Spleen (tissue), 11 donors: ENCODE measurements around the gene MFSD6L. TPM values are rescaled to one million over a fixed set of nuclear protein-coding genes. Genes with fewer than 3 reads are reported as not detected.

Experiments
- DNase-seq: peaks from one replicate; pipeline ENCODE4 v3.0.0-alpha.2; 2020
- H3K27ac ChIP-seq, 8 donors: fragments of 200-600 bp; sonication (generic) in 7 of 8; 1 replicate in 4 of 8; 2 replicates in 4 of 8; pipeline versions ENCODE4 v1.5.0 to v1.8.0; 2016 to 2021; ENCODE audit warnings: inconsistent platforms in 4 of 8, mild to moderate bottlenecking in 4 of 8, moderate library complexity in 1 of 8
- H3K27me3 ChIP-seq, 7 donors: fragments of 200-600 bp; sonication (generic) in 6 of 7; replicated peaks in 1 of 7; 1 replicate in 4 of 7; 2 replicates in 3 of 7; pipeline versions ENCODE4 v1.5.0 to v1.8.0; 2016 to 2021; ENCODE audit warnings: inconsistent platforms in 3 of 7, mild to moderate bottlenecking in 1 of 7
- H3K36me3 ChIP-seq, 6 donors: fragments of 200-600 bp; sonication (generic) in 5 of 6; 1 replicate in 4 of 6; 2 replicates in 2 of 6; pipeline versions ENCODE4 v1.5.0 to v1.8.0; 2016 to 2021; ENCODE audit warnings: inconsistent platforms in 2 of 6
- H3K4me1 ChIP-seq, 6 donors: fragments of 200-600 bp; sonication (generic) in 5 of 6; 1 replicate in 3 of 6; 2 replicates in 3 of 6; pipeline versions ENCODE4 v1.5.0 to v1.8.0; 2016 to 2021; ENCODE audit warnings: inconsistent platforms in 3 of 6
- H3K4me3 ChIP-seq, 8 donors: fragments of 200-600 bp; sonication (generic) in 7 of 8; 1 replicate in 4 of 8; 2 replicates in 4 of 8; pipeline versions ENCODE4 v1.5.0 to v1.8.0; 2016 to 2021; ENCODE audit warnings: inconsistent platforms in 4 of 8, mild to moderate bottlenecking in 4 of 8, moderate library complexity in 2 of 8
- H3K9me3 ChIP-seq, 8 donors: fragments of 200-600 bp; sonication (generic) in 7 of 8; 1 replicate in 4 of 8; 2 replicates in 4 of 8; pipeline versions ENCODE4 v1.5.0 to v1.8.0; 2016 to 2021; ENCODE audit warnings: inconsistent platforms in 4 of 8
- POLR2A ChIP-seq, 3 donors: fragments of 450-650 bp; IDR thresholded peaks; one replicate each; pipeline ENCODE4 v1.5.1; 2017; ENCODE audit warnings: antibody characterized with exemption in 3 of 3, mild to moderate bottlenecking in 1 of 3
- POLR2AphosphoS5 ChIP-seq, 3 donors: sonication (generic); formaldehyde crosslinking; IDR thresholded peaks; one replicate each; pipeline ENCODE4 v1.5.1; 2017; ENCODE audit warnings: antibody characterized with exemption in 3 of 3
- WGBS, 5 donors: extraction: QIAGEN DNeasy Blood & Tissue Kit in 3 of 5; methylation state at CpG; one replicate each; pipeline versions ENCODE4 v1.1.5 to v1.1.7; 2013 to 2018; 5-methylcytosine and 5-hydroxymethylcytosine counted together
- intact Hi-C: fragments of 100-400 bp; cut with DNase I; formaldehyde crosslinking; loops from one replicate; pipeline ENCODE4 v1.15.0; 2023; ENCODE audit warnings: low total_unique reads
- polyA plus RNA-seq, 3 donors: library from polyadenylated mRNA; stranded (reverse); fragments of 200-250 nt; gene quantifications; one replicate each; pipeline ENCODE4 v1.2.1, GENCODE V29; 2013
- total RNA-seq, 7 donors: library from RNA; depleted of rRNA in 3 of 7; stranded (reverse); fragments of >200 nt in 3 of 7; fragmentation: NEBNext Ultra II Directional in 4 of 7; extraction: Animal tissue kit (Norgen Biotek cat#: 25700) in 4 of 7; gene quantifications; one replicate each; pipeline versions ENCODE4 v1.1.0 to v1.2.1, GENCODE V29; 2016 to 2021
- TF ChIP-seq, protein P1 (sequence below), 11 experiments: fragments of 200-600 bp in 7 of 11; fragments of 450-650 bp in 4 of 11; sonication (generic) in 4 of 11; IDR thresholded peaks in 8 of 11; conservative IDR thresholded peaks in 3 of 11; 1 replicate in 7 of 11; 2 replicates in 4 of 11; pipeline versions ENCODE4 v1.4.0 to v1.8.0; 2016 to 2021; ENCODE audit warnings: antibody characterized with exemption in 11 of 11, inconsistent platforms in 4 of 11, mild to moderate bottlenecking in 1 of 11
- donor health status: healthy with polysubstance abuse.
- donor health status: DM: no; HTN: no; CAD: no; lungs with moderate emphysema.
- donor health status: DM: no; HTN: no; CAD: no.
- donor health status: Bipolar disorder and iron deficiency.
- donor health status: healthy.
- donor health status: DM: no; HTN: no; CAD: no.
- donor health status: DM: yes; HTN: yes; CAD: no.

MFSD6L gene
- total and polyA plus RNA-seq, 10 donors, result 0.12 to 1.0 (median 0.37) TPM

DNA sequence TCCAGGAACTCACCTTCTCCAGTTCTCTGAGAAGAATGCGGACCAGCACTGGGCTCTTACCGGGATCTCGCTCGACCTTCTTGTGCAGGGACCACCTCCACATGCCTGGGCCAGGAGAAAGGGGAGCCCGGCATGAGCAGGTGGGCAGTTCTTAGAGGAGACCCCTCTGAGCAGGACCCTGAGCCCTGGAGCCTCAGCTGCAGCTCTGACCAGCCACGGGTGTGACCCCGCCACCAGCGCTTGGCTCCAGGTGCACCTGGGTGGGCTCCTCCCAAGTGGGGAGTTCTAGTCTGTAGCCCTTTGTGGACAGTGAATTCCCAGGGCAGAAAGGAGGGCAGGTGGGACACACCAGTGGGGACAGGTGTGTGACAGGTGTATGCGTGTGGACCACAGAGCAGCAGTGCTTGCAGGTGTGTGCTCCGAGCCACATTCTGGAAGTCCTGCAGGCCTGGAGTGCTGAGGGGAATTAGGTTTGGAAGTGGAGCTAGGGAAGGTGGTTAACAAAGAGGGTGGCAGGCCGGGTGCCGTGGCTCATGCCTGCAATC lies 39.5 kb upstream of the MFSD6L start:
- intact Hi-C loops, result no loop called here
- peaks cover 0 to 12% (median 0%) of the 10 kb centered on the region in 6 donors for H3K4me1 ChIP-seq
- 91 to 95% (median 94%) methylated on average over 11 to 12 of the region's 12 CpGs for WGBS, 5 donors
- TF ChIP-seq, protein P1, sequence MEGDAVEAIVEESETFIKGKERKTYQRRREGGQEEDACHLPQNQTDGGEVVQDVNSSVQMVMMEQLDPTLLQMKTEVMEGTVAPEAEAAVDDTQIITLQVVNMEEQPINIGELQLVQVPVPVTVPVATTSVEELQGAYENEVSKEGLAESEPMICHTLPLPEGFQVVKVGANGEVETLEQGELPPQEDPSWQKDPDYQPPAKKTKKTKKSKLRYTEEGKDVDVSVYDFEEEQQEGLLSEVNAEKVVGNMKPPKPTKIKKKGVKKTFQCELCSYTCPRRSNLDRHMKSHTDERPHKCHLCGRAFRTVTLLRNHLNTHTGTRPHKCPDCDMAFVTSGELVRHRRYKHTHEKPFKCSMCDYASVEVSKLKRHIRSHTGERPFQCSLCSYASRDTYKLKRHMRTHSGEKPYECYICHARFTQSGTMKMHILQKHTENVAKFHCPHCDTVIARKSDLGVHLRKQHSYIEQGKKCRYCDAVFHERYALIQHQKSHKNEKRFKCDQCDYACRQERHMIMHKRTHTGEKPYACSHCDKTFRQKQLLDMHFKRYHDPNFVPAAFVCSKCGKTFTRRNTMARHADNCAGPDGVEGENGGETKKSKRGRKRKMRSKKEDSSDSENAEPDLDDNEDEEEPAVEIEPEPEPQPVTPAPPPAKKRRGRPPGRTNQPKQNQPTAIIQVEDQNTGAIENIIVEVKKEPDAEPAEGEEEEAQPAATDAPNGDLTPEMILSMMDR (IDR thresholded peaks at IDR 0.05 in 8 of 11, conservative IDR thresholded peaks at IDR 0.05 in 3 of 11), result no peak
- TF ChIP-seq POLR2A (IDR thresholded peaks at IDR 0.05), result no peak
- no peak for TF ChIP-seq POLR2AphosphoS5 (IDR thresholded peaks at IDR 0.05)
- no peak overlapping the region for H3K4me3 ChIP-seq
- peaks cover 0 to 42% (median 0%) of the 10 kb centered on the region in 6 donors for H3K36me3 ChIP-seq
- peaks cover 0 to 12% (median 0%) of the 10 kb centered on the region in 7 donors for H3K27me3 ChIP-seq
- H3K9me3 ChIP-seq, result no peaks in the 10 kb centered on the region
- no peak overlapping the region for H3K27ac ChIP-seq
- no peak for DNase-seq

DNA sequence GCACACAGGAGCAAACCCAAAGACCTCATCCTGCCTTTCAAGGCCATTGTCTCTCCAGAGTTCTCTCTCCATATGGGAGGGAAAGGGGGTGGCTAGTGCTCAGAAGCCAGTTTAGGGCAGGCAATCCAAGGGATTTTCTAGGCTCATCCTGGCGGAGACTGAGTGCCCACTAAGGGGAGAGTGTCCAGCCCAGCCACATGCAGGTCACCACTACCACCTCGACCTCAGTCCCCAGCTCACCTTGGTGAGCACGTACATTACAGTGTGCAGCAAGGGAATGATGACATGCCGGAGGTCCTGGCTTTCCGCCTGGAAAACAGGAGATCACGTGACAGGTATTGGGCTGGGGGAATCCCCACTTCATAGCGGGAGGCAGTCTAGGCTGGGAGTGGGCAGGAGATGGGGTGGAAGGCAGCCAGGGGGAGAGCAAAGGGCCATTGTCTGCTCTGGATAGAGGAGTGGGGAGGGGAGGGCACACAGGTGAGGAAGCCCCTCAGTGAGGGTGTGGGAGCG lies 38.5 kb upstream of the MFSD6L start:
- intact Hi-C loops, result no loop called here
- H3K27me3 ChIP-seq, result peaks cover 0 to 21% (median 0%) of the 10 kb centered on the region in 7 donors
- DNase-seq, result no peak
- H3K4me3 ChIP-seq, result no peak overlapping the region
- H3K27ac ChIP-seq, result no peak overlapping the region
- TF ChIP-seq, protein P1 (IDR thresholded peaks at IDR 0.05 in 8 of 11, conservative IDR thresholded peaks at IDR 0.05 in 3 of 11), result no peak
- no peak for TF ChIP-seq POLR2A (IDR thresholded peaks at IDR 0.05)
- no peak for TF ChIP-seq POLR2AphosphoS5 (IDR thresholded peaks at IDR 0.05)
- peaks cover 0 to 42% (median 0%) of the 10 kb centered on the region in 6 donors for H3K36me3 ChIP-seq
- H3K4me1 ChIP-seq, result peaks cover 0 to 2% (median 0%) of the 10 kb centered on the region in 6 donors
- WGBS, 5 donors, result 63 to 78% (median 72%) methylated on average over 7 to 8 of the region's 8 CpGs
- H3K9me3 ChIP-seq, result no peaks in the 10 kb centered on the region

GRCh38 chr17:8836821-8837562 lies 37.8 kb upstream of the MFSD6L start:
- 72 to 90% (median 83%) methylated on average over 15 of the region's 15 CpGs for WGBS, 5 donors
- Histone ChIP-seq H3K4me3 (no peak overlapping the region), H3K9me3 (no peaks in the 10 kb centered on the region), H3K36me3 (peaks cover 0 to 42% (median 0%) of the 10 kb centered on the region in 6 donors), H3K27me3 (peaks cover 0 to 22% (median 0%) of the 10 kb centered on the region in 7 donors), H3K27ac (no peak overlapping the region), H3K4me1 (no peaks in the 10 kb centered on the region)
- no peak for TF ChIP-seq POLR2A (IDR thresholded peaks at IDR 0.05)
- no peak for TF ChIP-seq POLR2AphosphoS5 (IDR thresholded peaks at IDR 0.05)
- TF ChIP-seq, protein P1 (IDR thresholded peaks at IDR 0.05 in 8 of 11, conservative IDR thresholded peaks at IDR 0.05 in 3 of 11), result no peak
- intact Hi-C loops, result no loop called here
- no peak for DNase-seq
